ENCODE data around the gene UST. TPM values are rescaled to one million over a fixed set of nuclear protein-coding genes. Genes with fewer than 3 reads are reported as not detected.
"Not testable (repeated sequence)": the region's sequence is repeated elsewhere in the genome, so short reads cannot be mapped to it uniquely, and the experiment has no call there.

UST gene
- total and polyA plus RNA-seq, 7 donors, result 0.79 to 2.6 (median 2.0) TPM

- TF ChIP-seq CTCF (IDR thresholded peaks at IDR 0.05), result no peak
- no peak overlapping the region for H3K27ac ChIP-seq
- no peaks in the 10 kb centered on the region for H3K27me3 ChIP-seq (ENCODE audit: insufficient read depth in 3 of 3, low read length in 2 of 3)
- intact Hi-C loops (cut with DNase I), result no loop called here
- ATAC-seq, result no peak
- H3K9me3 ChIP-seq, result no peaks in the 10 kb centered on the region
- DNase-seq, result no peak
- H3K4me3 ChIP-seq, result no peak overlapping the region
- H3K4me1 ChIP-seq, result no peaks in the 10 kb centered on the region
- no peaks in the 10 kb centered on the region for H3K36me3 ChIP-seq (ENCODE audit: insufficient read depth in 1 of 2, low read depth in 1 of 2)
- WGBS, 3 donors, result 76 to 79% (median 78%) methylated on average over 16 of the region's 16 CpGs
Measured at GRCh38 chr6:148851683-148852556, 105.1 kb downstream of the UST start.

GRCh38 chr6:148852688-148853087 lies 105.9 kb downstream of the UST start:
- intact Hi-C loops (cut with DNase I), result no loop called here
- no peak overlapping the region for H3K27ac ChIP-seq
- DNase-seq (no peak), ATAC-seq (no peak)
- no peaks in the 10 kb centered on the region for H3K27me3 ChIP-seq (ENCODE audit: insufficient read depth in 3 of 3, low read length in 2 of 3)
- 83 to 94% (median 91%) methylated on average over 6 of the region's 6 CpGs for WGBS, 3 donors
- H3K4me1 ChIP-seq, result no peaks in the 10 kb centered on the region
- no peak for TF ChIP-seq CTCF (IDR thresholded peaks at IDR 0.05)
- H3K9me3 ChIP-seq, result no peaks in the 10 kb centered on the region
- H3K4me3 ChIP-seq, result no peak overlapping the region
- H3K36me3 ChIP-seq (ENCODE audit: insufficient read depth in 1 of 2, low read depth in 1 of 2), result no peaks in the 10 kb centered on the region

GRCh38 chr6:148853113-148853512 lies 106.3 kb downstream of the UST start:
- H3K9me3 ChIP-seq; ATAC-seq; H3K4me3 ChIP-seq; H3K27me3 ChIP-seq (ENCODE audit: insufficient read depth in 3 of 3, low read length in 2 of 3); DNase-seq; H3K36me3 ChIP-seq (ENCODE audit: insufficient read depth in 1 of 2, low read depth in 1 of 2); H3K4me1 ChIP-seq; H3K27ac ChIP-seq; intact Hi-C loops (cut with DNase I): not testable (repeated sequence)
- 91 to 99% (median 94%) methylated on average over 3 of the region's 3 CpGs for WGBS, 3 donors

- TF ChIP-seq CTCF (IDR thresholded peaks at IDR 0.05), result no peak
- no peaks in the 10 kb centered on the region for H3K27me3 ChIP-seq (ENCODE audit: insufficient read depth in 3 of 3, low read length in 2 of 3)
- intact Hi-C loops (cut with DNase I), result no loop called here
- ATAC-seq (no peak), DNase-seq (no peak)
- no peak overlapping the region for H3K4me3 ChIP-seq
- no peaks in the 10 kb centered on the region for H3K9me3 ChIP-seq
- no peaks in the 10 kb centered on the region for H3K4me1 ChIP-seq
- no peak overlapping the region for H3K27ac ChIP-seq
- WGBS, 3 donors, result 29 to 44% (median 35%) methylated on average over 5 of the region's 5 CpGs
- H3K36me3 ChIP-seq (ENCODE audit: insufficient read depth in 1 of 2, low read depth in 1 of 2), result no peaks in the 10 kb centered on the region
Measured at GRCh38 chr6:148854096-148854495, 107.3 kb downstream of the UST start.

GRCh38 chr6:148854992-148855391 lies 108.2 kb downstream of the UST start:
- Histone ChIP-seq H3K36me3 (ENCODE audit: insufficient read depth in 1 of 2, low read depth in 1 of 2) (no peaks in the 10 kb centered on the region), H3K27me3 (ENCODE audit: insufficient read depth in 3 of 3, low read length in 2 of 3) (no peaks in the 10 kb centered on the region), H3K9me3 (no peaks in the 10 kb centered on the region), H3K4me1 (no peaks in the 10 kb centered on the region), H3K27ac (no peak overlapping the region), H3K4me3 (no peak overlapping the region)
- WGBS, 3 donors, result 81 to 84% (median 81%) methylated on average over 11 of the region's 11 CpGs
- ATAC-seq, result no peak
- intact Hi-C loops (cut with DNase I), result no loop called here
- TF ChIP-seq CTCF (IDR thresholded peaks at IDR 0.05), result no peak
- DNase-seq, result no peak

All from psoas muscle (tissue), 8 donors.